HEK293 (cell line): Measurements from ENCODE around the gene METTL3.

Experiments
- CTCF ChIA-PET: fragments of 350-600 bp; formaldehyde crosslinking; extraction: SDS; loops from one replicate; lab custom pipeline; 2021; ENCODE audit warnings: antibody characterized with exemption; lab: Yijun Ruan, JAX
- POLR2A ChIA-PET: fragments of 300-600 bp; formaldehyde crosslinking; extraction: SDS; loops from one replicate; lab custom pipeline; 2020; ENCODE audit warnings: antibody characterized with exemption, inconsistent platforms; lab: Yijun Ruan, JAX
- H3K27ac ChIP-seq: fragments of 200-500 bp; sonication (Bioruptor generic); 2 replicates; pipeline ENCODE4 v1.5.1; 2014; ENCODE audit warnings: low read depth, low read length, control low read depth, inconsistent platforms; ENCODE audit errors: extremely low read depth
- H3K36me3 ChIP-seq, 2 experiments: fragments of 200-500 bp in 1 of 2; sonication (Bioruptor generic) in 1 of 2; 1 replicate in 1 of 2; 2 replicates in 1 of 2; pipeline ENCODE4 v1.5.1; 2014 to 2017; ENCODE audit warnings: inconsistent platforms in 2 of 2, low read length in 2 of 2; ENCODE audit not compliant: control insufficient read depth in 2 of 2, insufficient read depth in 1 of 2
- H3K4me1 ChIP-seq: fragments of 200-500 bp; sonication (Bioruptor generic); 2 replicates; pipeline ENCODE4 v1.5.1; 2014; ENCODE audit warnings: mild to moderate bottlenecking, low read length, inconsistent platforms; ENCODE audit not compliant: control insufficient read depth, insufficient read depth
- H3K4me3 ChIP-seq: 2 replicates; pipeline ENCODE4 v1.5.1; 2011; ENCODE audit warnings: low read depth, mild to moderate bottlenecking, control low read depth, low read length, moderate library complexity
- H3K9me3 ChIP-seq: fragments of 200-500 bp; sonication (Bioruptor generic); 2 replicates; pipeline ENCODE4 v1.5.1; 2014; ENCODE audit warnings: low read depth, low read length, inconsistent platforms; ENCODE audit not compliant: control insufficient read depth, insufficient read depth
- CTCF ChIP-seq: fragments of 450-650 bp; formaldehyde crosslinking; IDR thresholded peaks from 2 replicates; pipeline ENCODE4 v1.5.1; 2016; ENCODE audit warnings: missing biosample characterization, missing genetic modification characterization
- GLIS1 ChIP-seq: fragments of 450-650 bp; formaldehyde crosslinking; IDR thresholded peaks from 2 replicates; pipeline ENCODE4 v1.5.1; 2016; ENCODE audit warnings: missing biosample characterization, missing genetic modification characterization
- SCRT1 ChIP-seq: fragments of 450-650 bp; formaldehyde crosslinking; IDR thresholded peaks from 2 replicates; pipeline ENCODE4 v1.5.1; 2016; ENCODE audit warnings: missing biosample characterization, missing genetic modification characterization, borderline replicate concordance
- SETDB1 ChIP-seq: IDR thresholded peaks from one replicate; pipeline ENCODE4 v1.6.1; 2017; ENCODE audit warnings: mild to moderate bottlenecking, low read length, moderate library complexity, mixed read lengths; ENCODE audit not compliant: insufficient read length
- SP3 ChIP-seq: fragments of 450-650 bp; formaldehyde crosslinking; IDR thresholded peaks from 2 replicates; pipeline ENCODE4 v1.5.1; 2016; ENCODE audit warnings: missing biosample characterization, missing genetic modification characterization
- TRIM28 ChIP-seq: IDR thresholded peaks from 2 replicates; pipeline ENCODE4 v1.6.1; 2011; ENCODE audit warnings: low read length, control low read depth, borderline replicate concordance
- ZBTB44 ChIP-seq: fragments of 450-650 bp; IDR thresholded peaks from 2 replicates; pipeline ENCODE4 v1.5.1; 2018; ENCODE audit warnings: missing biosample characterization, mild to moderate bottlenecking, missing genetic modification characterization
- ZBTB49 ChIP-seq: fragments of 450-650 bp; formaldehyde crosslinking; IDR thresholded peaks from 2 replicates; pipeline ENCODE4 v1.5.1; 2016; ENCODE audit warnings: missing biosample characterization, missing genetic modification characterization, low read depth
- ZEB2 ChIP-seq: fragments of 450-650 bp; formaldehyde crosslinking; IDR thresholded peaks from 2 replicates; pipeline ENCODE4 v1.5.1; 2016; ENCODE audit warnings: missing biosample characterization, missing genetic modification characterization
- ZIC2 ChIP-seq: fragments of 450-650 bp; formaldehyde crosslinking; IDR thresholded peaks from 2 replicates; pipeline ENCODE4 v1.5.1; 2016; ENCODE audit warnings: missing biosample characterization, missing genetic modification characterization
- ZNF473 ChIP-seq: fragments of 450-650 bp; formaldehyde crosslinking; IDR thresholded peaks from 2 replicates; pipeline ENCODE4 v1.5.1; 2017; ENCODE audit warnings: missing biosample characterization, missing genetic modification characterization
- ZNF514 ChIP-seq: fragments of 450-650 bp; formaldehyde crosslinking; IDR thresholded peaks from 2 replicates; pipeline ENCODE4 v1.5.1; 2016; ENCODE audit warnings: missing biosample characterization, missing genetic modification characterization
- ZNF548 ChIP-seq: fragments of 450-650 bp; formaldehyde crosslinking; IDR thresholded peaks from 2 replicates; pipeline ENCODE4 v1.5.1; 2016; ENCODE audit warnings: missing biosample characterization, missing genetic modification characterization
- ZNF580 ChIP-seq: fragments of 450-650 bp; formaldehyde crosslinking; IDR thresholded peaks from 2 replicates; pipeline ENCODE4 v1.5.1; 2016; ENCODE audit warnings: missing biosample characterization, missing genetic modification characterization

The METTL3 gene

GRCh38 chr14:21535545-21536417, 24.6 kb upstream of the METTL3 start (continued):
- no peak for TF ChIP-seq ZBTB44 (tag by site-specific recombination)
- TF ChIP-seq ZNF473: no peak
- no peak for TF ChIP-seq ZBTB49
- TF ChIP-seq SCRT1: peak; percentile 91
- TF ChIP-seq ZNF580 (tag by site-specific recombination): no peak
- no peak for TF ChIP-seq ZNF548 (tag by site-specific recombination)
- no peak for TF ChIP-seq CTCF (tag by site-specific recombination)
- TF ChIP-seq, all 188 proteins: peak for 2

- Histone ChIP-seq H3K36me3 (no peaks in the 10 kb centered on the region), H3K9me3 (no peaks in the 10 kb centered on the region), H3K4me3 (no peak overlapping the region), H3K27ac (no peak overlapping the region), H3K4me1 (no peaks in the 10 kb centered on the region)
- ChIA-PET POLR2A (interaction anchor here (0.7 kb wide), 1 partner anchor 150 kb away, joined by 3 read pairs; no protein-coding TSS in a partner anchor), CTCF (interaction anchor here (0.6 to 1.1 kb wide), 3 partner anchors 22 to 170 kb away, joined by 3 to 5 read pairs (median 3); no protein-coding TSS in a partner anchor)
- TF ChIP-seq TRIM28: no peak
- TF ChIP-seq ZIC2: peak; percentile 77
- TF ChIP-seq GLIS1: peak; percentile 28
Observed at GRCh38 chr14:21534576-21534975, 23.4 kb upstream of the METTL3 start.

GRCh38 chr14:21533294-21533693, 22.2 kb upstream of the METTL3 start:
- POLR2A ChIA-PET: no interaction called here
- Histone ChIP-seq H3K9me3 (no peaks in the 10 kb centered on the region), H3K4me3 (no peak overlapping the region), H3K27ac (no peak overlapping the region), H3K36me3 (no peaks in the 10 kb centered on the region), H3K4me1 (peaks cover 8% of the 10 kb centered on the region; the same call in 1 of the 2 replicates)
- no peak for TF ChIP-seq ZNF514 (tag by site-specific recombination)
- no peak for TF ChIP-seq ZEB2 (tag by site-specific recombination)
- no peak for TF ChIP-seq SP3 (tag by site-specific recombination)
- TF ChIP-seq SETDB1: no peak
- CTCF ChIA-PET: no interaction called here
